ENCODE measurements around the gene CCDC148. TPM values are rescaled to one million over a fixed set of nuclear protein-coding genes. Genes with fewer than 3 reads are reported as not detected.

Gene CCDC148
- total and polyA plus RNA-seq, 12 donors: 0.07 to 1.4 (median 0.66) TPM

- H3K27me3 ChIP-seq: no peaks in the 10 kb centered on the region
- H3K4me1 ChIP-seq: no peaks in the 10 kb centered on the region
- intact Hi-C loops (cut with DNase I): no loop called here
- no peak overlapping the region for H3K27ac ChIP-seq
- no peak for TF ChIP-seq CTCF (IDR thresholded peaks at IDR 0.05)
- no peak for ATAC-seq
- 84 to 88% methylated on average over 2 of the region's 2 CpGs for WGBS, 2 donors
- peaks cover 0 to 13% (median 0%) of the 10 kb centered on the region in 11 donors for H3K9me3 ChIP-seq
- DNase-seq: no peak
- no peak overlapping the region for H3K4me3 ChIP-seq
- H3K36me3 ChIP-seq: no peaks in the 10 kb centered on the region
Observed at GRCh38 chr2:158266111-158266510, 190.4 kb downstream of the CCDC148 start.

GRCh38 chr2:158255257-158255656 lies 201.3 kb downstream of the CCDC148 start:
- Histone ChIP-seq H3K9me3 (no peaks in the 10 kb centered on the region), H3K4me1 (no peaks in the 10 kb centered on the region), H3K36me3 (no peaks in the 10 kb centered on the region), H3K27ac (no peak overlapping the region), H3K4me3 (no peak overlapping the region), H3K27me3 (no peaks in the 10 kb centered on the region)
- intact Hi-C loops (cut with DNase I): no loop called here
- WGBS, 2 donors: 93% methylated on average over 2 of the region's 2 CpGs
- ATAC-seq (no peak), DNase-seq (no peak)
- TF ChIP-seq CTCF (IDR thresholded peaks at IDR 0.05): no peak

- no peaks in the 10 kb centered on the region for H3K4me1 ChIP-seq
- TF ChIP-seq CTCF (IDR thresholded peaks at IDR 0.05): no peak
- H3K36me3 ChIP-seq: no peaks in the 10 kb centered on the region
- ATAC-seq (no peak), DNase-seq (no peak)
- no peaks in the 10 kb centered on the region for H3K27me3 ChIP-seq
- intact Hi-C loops (cut with DNase I): no loop called here
- 60 to 71% methylated on average over 1 of the region's 1 CpG for WGBS, 2 donors
- H3K9me3 ChIP-seq: no peaks in the 10 kb centered on the region
- H3K4me3 ChIP-seq: no peak overlapping the region
- no peak overlapping the region for H3K27ac ChIP-seq
Observed at GRCh38 chr2:158253170-158253569, 203.4 kb downstream of the CCDC148 start.

GRCh38 chr2:158251356-158251755 lies 205.2 kb downstream of the CCDC148 start:
- Histone ChIP-seq H3K4me1 (peaks cover 0 to 5% (median 0%) of the 10 kb centered on the region in 9 donors), H3K4me3 (no peak overlapping the region), H3K27me3 (no peaks in the 10 kb centered on the region), H3K36me3 (no peaks in the 10 kb centered on the region), H3K9me3 (no peaks in the 10 kb centered on the region), H3K27ac (no peak overlapping the region)
- intact Hi-C loops (cut with DNase I): no loop called here
- 85 to 89% methylated on average over 3 of the region's 3 CpGs for WGBS, 2 donors
- ATAC-seq: no peak
- DNase-seq: no peak
- no peak for TF ChIP-seq CTCF (IDR thresholded peaks at IDR 0.05)

Data from heart right ventricle (tissue), 16 donors.